ENCODE results near the gene GRB14.

- TF ChIP-seq CTCF (IDR thresholded peaks at IDR 0.05 in 2 of 3, conservative IDR thresholded peaks at IDR 0.05 in 1 of 3; ENCODE audit: control insufficient read depth in 2 of 3, extremely low read depth in 1 of 3, insufficient read depth in 1 of 3, low read depth in 3 of 3, low read length in 3 of 3) = no peak
- no peak for TF ChIP-seq NR2C2 (IDR thresholded peaks at IDR 0.05; ENCODE audit: borderline replicate concordance, control insufficient read depth, insufficient read length, low read depth)
- TF ChIP-seq SRF (IDR thresholded peaks at IDR 0.05; ENCODE audit: low read depth in 2 of 2, low read length in 2 of 2) = no peak
- TF ChIP-seq POLR2A (IDR thresholded peaks at IDR 0.05; ENCODE audit: low read depth, low read length) = no peak
- no peak for TF ChIP-seq CHD2 (IDR thresholded peaks at IDR 0.05; ENCODE audit: borderline replicate concordance, low read depth, low read length)
- TF ChIP-seq CEBPZ (IDR thresholded peaks at IDR 0.05; ENCODE audit: low read depth, low read length) = no peak
- no peak for TF ChIP-seq EZH2 (IDR thresholded peaks at IDR 0.05; ENCODE audit: borderline replicate concordance, control insufficient read depth, low read depth, low read length)
- TF ChIP-seq SIX5 (IDR thresholded peaks at IDR 0.05; ENCODE audit: low read depth, low read length, severe bottlenecking) = no peak
- no peak for TF ChIP-seq YY1 (IDR thresholded peaks at IDR 0.05; ENCODE audit: low read depth, low read length)
- no peak for TF ChIP-seq FOS (IDR thresholded peaks at IDR 0.05; ENCODE audit: borderline replicate concordance, extremely low read depth, insufficient read length)
- TF ChIP-seq TBL1XR1 (IDR thresholded peaks at IDR 0.05; ENCODE audit: low read depth, low read length) = no peak
Observed at GRCh38 chr2:164561991-164562390, 59.3 kb downstream of the GRB14 start.

All from GM12878 (cell line).